HCT116 (cell line): ENCODE data around the gene ZCCHC2.

ENCODE experiments used
- CBX3 ChIP-seq: IDR thresholded peaks from 2 replicates; pipeline ENCODE4 v1.6.1; 2012; ENCODE audit warnings: low read depth
- CTCF ChIP-seq, 3 experiments: fragments of 200-600 bp in 1 of 3; sonication (generic) in 1 of 3; IDR thresholded peaks in 2 of 3; conservative IDR thresholded peaks in 1 of 3; 2 replicates each; pipeline ENCODE4 v1.5.1; 2012 to 2017; ENCODE audit warnings: low read depth in 2 of 3, low read length in 2 of 3, antibody characterized with exemption in 1 of 3, borderline replicate concordance in 1 of 3, control low read depth in 1 of 3, mild to moderate bottlenecking in 1 of 3, mixed read lengths in 1 of 3, mixed run types in 1 of 3, moderate library complexity in 1 of 3; ENCODE audit not compliant: insufficient read depth in 1 of 3
- POLR2A ChIP-seq: IDR thresholded peaks from 2 replicates; pipeline ENCODE4 v1.7.0; 2011; ENCODE audit warnings: borderline replicate concordance; ENCODE audit not compliant: insufficient read depth, insufficient read length; ENCODE audit errors: extremely low read depth
- RAD21 ChIP-seq: IDR thresholded peaks from 2 replicates; pipeline ENCODE4 v1.6.1; 2012; ENCODE audit warnings: low read depth, mild to moderate bottlenecking
- YY1 ChIP-seq: IDR thresholded peaks from 2 replicates; pipeline ENCODE4 v1.6.1; 2011; ENCODE audit warnings: low read length, low read depth, moderate library complexity, mild to moderate bottlenecking; ENCODE audit not compliant: insufficient replicate concordance; ENCODE audit errors: extremely low read depth

- TF ChIP-seq CBX3 (no peak), RAD21 (no peak), POLR2A (no peak), CTCF (IDR thresholded peaks at IDR 0.05 in 2 of 3, conservative IDR thresholded peaks at IDR 0.05 in 1 of 3; ENCODE audit: borderline replicate concordance in 1 of 3, insufficient read depth in 1 of 3, low read depth in 2 of 3, low read length in 2 of 3) (no peak), YY1 (no peak)
Observed at GRCh38 chr18:62586781-62587487, 64.1 kb downstream of the ZCCHC2 start.
